Esophagus muscularis mucosa (tissue), 4 donors: ENCODE results near the gene RAB17. TPM values are rescaled to one million over a fixed set of nuclear protein-coding genes. Genes with fewer than 3 reads are reported as not detected.

Experiments used
- DNase-seq: peaks from one replicate; pipeline ENCODE4 v3.0.0-alpha.2; 2017; ENCODE audit errors: extremely low spot score
- H3K27ac ChIP-seq, 4 donors: fragments of 200-600 bp; sonication (generic); replicated peaks in 1 of 4; 1 replicate in 3 of 4; 2 replicates in 1 of 4; pipeline ENCODE4 v1.5.1; 2016 to 2019; ENCODE audit warnings: mild to moderate bottlenecking in 1 of 4
- H3K27me3 ChIP-seq, 4 donors: fragments of 200-600 bp; sonication (generic); one replicate each; pipeline versions ENCODE4 v1.5.1 to v1.6.0; 2016 to 2019
- H3K36me3 ChIP-seq, 4 donors: fragments of 200-600 bp; sonication (generic); one replicate each; pipeline ENCODE4 v1.5.1; 2016 to 2019
- H3K4me1 ChIP-seq, 4 donors: fragments of 200-600 bp; sonication (generic); one replicate each; pipeline ENCODE4 v1.5.1; 2016 to 2019
- H3K4me3 ChIP-seq, 4 donors: fragments of 200-600 bp; sonication (generic); 1 replicate in 2 of 4; 2 replicates in 2 of 4; pipeline ENCODE4 v1.5.1; 2016 to 2019; ENCODE audit warnings: mild to moderate bottlenecking in 4 of 4, moderate library complexity in 1 of 4
- H3K9me3 ChIP-seq, 4 donors: fragments of 200-600 bp; sonication (generic); 1 replicate in 3 of 4; 2 replicates in 1 of 4; pipeline ENCODE4 v1.5.1; 2016 to 2019
- CTCF ChIP-seq, 3 experiments: fragments of 200-600 bp in 2 of 3; fragments of 450-650 bp in 1 of 3; sonication (generic) in 2 of 3; IDR thresholded peaks; one replicate each; pipeline ENCODE4 v1.5.1; 2017 to 2019; ENCODE audit warnings: antibody characterized with exemption in 3 of 3, mild to moderate bottlenecking in 2 of 3, moderate library complexity in 1 of 3
- EP300 ChIP-seq: sonication (generic); formaldehyde crosslinking; IDR thresholded peaks from one replicate; pipeline ENCODE4 v1.6.1; 2017; ENCODE audit warnings: antibody characterized with exemption
- POLR2A ChIP-seq: fragments of 450-650 bp; IDR thresholded peaks from one replicate; pipeline ENCODE4 v1.6.1; 2017; ENCODE audit warnings: antibody characterized with exemption, moderate library complexity, mild to moderate bottlenecking, low read depth
- POLR2AphosphoS5 ChIP-seq, 2 donors: sonication (generic); formaldehyde crosslinking; IDR thresholded peaks; one replicate each; pipeline ENCODE4 v1.6.1; 2017; ENCODE audit warnings: antibody characterized with exemption in 2 of 2
- WGBS: methylation state at CpG from one replicate; pipeline ENCODE4 v1.1.5; 2018; 5-methylcytosine and 5-hydroxymethylcytosine counted together
- intact Hi-C: fragments of 100-400 bp; cut with DNase I; formaldehyde crosslinking; loops from one replicate; pipeline ENCODE4 v1.15.1; 2023
- total RNA-seq, 4 donors: library from RNA; depleted of rRNA; stranded (reverse); fragments of >200 nt; gene quantifications; one replicate each; pipeline versions ENCODE4 v1.1.0 to v1.2.1, GENCODE V29; 2016

The RAB17 gene
- total RNA-seq, 4 donors from 2014 or later = 0.83 to 3.7 (median 1.4) TPM

GRCh38 chr2:237566401-237567235 lies 23.9 kb downstream of the RAB17 start, which contains the start of gene PRLH:
Gene PRLH (plus strand): TSS chr2:237566574. CDS start chr2:237566574, 0 bp downstream.
- Histone ChIP-seq H3K36me3 (no peaks in the 10 kb centered on the region), H3K27ac (no peak within 1 kb of the TSS), H3K4me3 (no peak within 1 kb of the TSS), H3K9me3 (no peaks in the 10 kb centered on the region), H3K27me3 (peaks cover 0 to 22% (median 0%) of the 10 kb centered on the region in 4 donors), H3K4me1 (peaks cover 0 to 3% (median 2%) of the 10 kb centered on the region in 4 donors)
- intact Hi-C loops = no loop called here
- no peak for TF ChIP-seq EP300
- WGBS = 88% methylated on average over 23 of the region's 32 CpGs
- no peak for DNase-seq

GRCh38 chr2:237565974-237566373 lies 24.6 kb downstream of the RAB17 start:
- Histone ChIP-seq H3K27me3 (peaks cover 0 to 22% (median 0%) of the 10 kb centered on the region in 4 donors), H3K36me3 (no peaks in the 10 kb centered on the region), H3K4me3 (no peak overlapping the region), H3K9me3 (no peaks in the 10 kb centered on the region), H3K4me1 (no peaks in the 10 kb centered on the region), H3K27ac (no peak overlapping the region)
- no peak for DNase-seq
- 91% methylated on average over 1 of the region's 1 CpG for WGBS
- intact Hi-C loops = no loop called here
- no peak for TF ChIP-seq EP300
- no peak for TF ChIP-seq CTCF (IDR thresholded peaks at IDR 0.05)
- no peak for TF ChIP-seq POLR2AphosphoS5 (IDR thresholded peaks at IDR 0.05)
- no peak for TF ChIP-seq POLR2A

GRCh38 chr2:237564526-237565131 lies 25.9 kb downstream of the RAB17 start:
- Histone ChIP-seq H3K36me3 (no peaks in the 10 kb centered on the region), H3K4me1 (peaks cover 1 to 3% (median 2%) of the 10 kb centered on the region in 4 donors), H3K9me3 (no peaks in the 10 kb centered on the region), H3K27ac (no peak overlapping the region), H3K4me3 (no peak overlapping the region), H3K27me3 (peaks cover 0 to 22% (median 0%) of the 10 kb centered on the region in 4 donors)
- no peak for DNase-seq
- intact Hi-C loops = no loop called here
- TF ChIP-seq POLR2A (no peak), EP300 (no peak), CTCF (IDR thresholded peaks at IDR 0.05) (no peak), POLR2AphosphoS5 (IDR thresholded peaks at IDR 0.05) (no peak)
- 88% methylated on average over 6 of the region's 14 CpGs for WGBS

- peaks cover 0 to 22% (median 0%) of the 10 kb centered on the region in 4 donors for H3K27me3 ChIP-seq
- no peak overlapping the region for H3K27ac ChIP-seq
- H3K4me1 ChIP-seq = peaks cover 9 to 11% (median 10%) of the 10 kb centered on the region in 4 donors
- no peak overlapping the region for H3K4me3 ChIP-seq
- TF ChIP-seq CTCF (IDR thresholded peaks at IDR 0.05) (no peak), POLR2AphosphoS5 (IDR thresholded peaks at IDR 0.05) (no peak), POLR2A (no peak), EP300 (no peak)
- no peaks in the 10 kb centered on the region for H3K9me3 ChIP-seq
- no peaks in the 10 kb centered on the region for H3K36me3 ChIP-seq
- DNase-seq = no peak
- WGBS = 30% methylated on average over 9 of the region's 14 CpGs
- intact Hi-C loops = no loop called here
Observed at GRCh38 chr2:237563816-237564215, 26.7 kb downstream of the RAB17 start.

- DNase-seq = no peak
- intact Hi-C loops = no loop called here
- Histone ChIP-seq H3K4me1 (peaks cover 9 to 30% (median 26%) of the 10 kb centered on the region in 4 donors), H3K27ac (no peak overlapping the region), H3K36me3 (no peaks in the 10 kb centered on the region), H3K27me3 (peaks cover 0 to 22% (median 0%) of the 10 kb centered on the region in 4 donors), H3K9me3 (no peaks in the 10 kb centered on the region), H3K4me3 (no peak overlapping the region)
- WGBS = 80% methylated on average over 2 of the region's 7 CpGs
- TF ChIP-seq POLR2AphosphoS5 (IDR thresholded peaks at IDR 0.05) = no peak
Observed at GRCh38 chr2:237561221-237561620, 29.3 kb downstream of the RAB17 start.
